HL-60 (cell line): Measurements from ENCODE around the gene B3GAT3.

Source experiments
- DNase-seq, 2 experiments: peaks; one replicate each; pipeline ENCODE4 v3.0.0-alpha.2; 2010 to 2020; ENCODE audit warnings: low read depth in 1 of 2, low spot score in 1 of 2
- H3K27ac ChIP-seq: fragments of 250-450 bp; sonication (Bioruptor Pico); replicated peaks from 2 replicates; pipeline ENCODE4 v1.5.1; 2020; ENCODE audit warnings: mild to moderate bottlenecking, moderate library complexity
- H3K27me3 ChIP-seq: fragments of 250-450 bp; sonication (Bioruptor Pico); 2 replicates; pipeline ENCODE4 v1.5.1; 2021; ENCODE audit warnings: mild to moderate bottlenecking, moderate library complexity; ENCODE audit not compliant: insufficient read depth, poor library complexity, severe bottlenecking
- H3K4me3 ChIP-seq: replicated peaks from 2 replicates; pipeline ENCODE4 v1.5.1; 2011; ENCODE audit warnings: mild to moderate bottlenecking, control low read depth, low read length; ENCODE audit not compliant: insufficient read depth
- CTCF ChIP-seq: IDR thresholded peaks from one replicate; pipeline ENCODE4 v1.5.1; 2011; ENCODE audit warnings: low read length, control low read depth, inconsistent platforms; ENCODE audit not compliant: insufficient read depth
- GABPA ChIP-seq: IDR thresholded peaks from 2 replicates; pipeline ENCODE4 v1.6.1; 2012; ENCODE audit warnings: low read depth
- POLR2AphosphoS5 ChIP-seq: IDR thresholded peaks from 2 replicates; pipeline ENCODE4 v1.6.1; 2012; ENCODE audit warnings: low read depth
- REST ChIP-seq: IDR thresholded peaks from 2 replicates; pipeline ENCODE4 v1.6.1; 2012; ENCODE audit warnings: low read depth; ENCODE audit not compliant: insufficient replicate concordance
- SPI1 ChIP-seq: IDR thresholded peaks from 2 replicates; pipeline ENCODE4 v1.6.1; 2012; ENCODE audit warnings: low read depth, mild to moderate bottlenecking, borderline replicate concordance

B3GAT3 gene

GRCh38 chr11:62593434-62594044 is 28.2 kb downstream of the B3GAT3 start:
- TF ChIP-seq SPI1 (peak; percentile 37; the same call in 1 of the 2 replicates), POLR2AphosphoS5 (peak; percentile 46; the same call in 1 of the 2 replicates), CTCF (peak; percentile 75), GABPA (no peak)
- Histone ChIP-seq H3K27ac (no peak overlapping the region), H3K27me3 (no peaks in the 10 kb centered on the region), H3K4me3 (no peak overlapping the region)
- DNase-seq: peak; percentile 79 to 93

DNA sequence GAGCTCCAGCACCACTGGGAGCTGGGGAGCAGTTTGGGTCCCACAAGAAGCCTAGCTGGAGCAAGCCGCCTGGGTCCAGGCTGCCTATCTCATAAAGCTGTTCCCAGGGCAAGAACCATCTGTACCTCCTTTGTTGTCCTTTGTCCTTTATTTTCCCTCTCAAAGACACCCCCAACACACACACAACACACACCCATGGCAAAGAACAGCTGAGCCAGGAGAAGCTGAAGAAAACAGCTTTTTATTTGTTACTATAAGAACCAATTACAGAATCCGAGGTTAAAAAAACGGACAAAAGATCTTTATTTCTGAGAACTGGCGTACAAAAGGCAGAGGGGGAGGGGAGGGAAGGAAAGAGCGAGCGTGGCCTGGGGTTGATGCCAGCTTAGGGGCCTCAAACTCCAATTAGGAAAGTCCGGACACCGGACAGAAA is 28.8 kb downstream of the B3GAT3 start:
- TF ChIP-seq POLR2AphosphoS5 (0 out of 2 replicates have a peak, but pooled peaks have one; percentile 23), GABPA (no peak), REST (no peak), SPI1 (no peak)
- no peak for DNase-seq
- H3K27ac ChIP-seq: peak overlapping the region; percentile 88
- no peaks in the 10 kb centered on the region for H3K27me3 ChIP-seq
- no peak overlapping the region for H3K4me3 ChIP-seq

DNA sequence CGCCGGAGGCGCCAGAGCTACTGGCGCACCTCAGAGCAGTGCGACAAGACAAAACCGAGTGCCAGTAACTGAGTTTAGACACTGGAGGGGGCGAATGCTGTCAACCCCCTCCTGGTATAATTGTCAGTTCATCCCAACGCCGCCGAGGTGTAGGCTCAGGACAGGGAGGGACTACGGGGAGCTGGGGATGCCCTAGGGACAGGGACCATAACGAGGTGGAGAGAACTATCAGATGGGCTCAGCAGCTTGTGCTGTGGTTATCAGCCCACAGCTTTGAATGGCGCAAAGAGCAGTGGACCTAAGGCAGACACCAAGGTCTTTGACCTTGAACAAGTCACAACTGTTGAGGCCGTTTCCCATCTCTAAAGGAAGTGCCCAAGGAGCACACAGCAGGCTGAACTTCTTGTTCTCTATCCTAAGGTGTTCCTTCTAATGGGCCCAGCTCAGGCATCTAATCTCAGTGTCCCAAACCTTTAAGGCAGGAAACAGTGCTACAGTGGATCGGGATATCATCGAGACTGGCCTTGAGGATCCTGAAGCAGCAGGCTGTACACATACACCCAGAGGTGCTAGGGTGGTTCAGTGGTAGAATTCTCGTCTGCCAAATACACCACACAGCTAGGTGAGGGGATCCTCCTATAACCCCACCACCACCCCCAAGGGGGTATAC is 29.5 kb downstream of the B3GAT3 start:
- no peak for TF ChIP-seq SPI1

GRCh38 chr11:62591448-62592145 is 30.2 kb downstream of the B3GAT3 start, which contains the start of gene TUT1:
TSS of gene TUT1 (minus strand) at chr11:62591523. CDS start at chr11:62591485, 38 bp downstream.
- TF ChIP-seq SPI1 (peak; percentile 42; the same call in 1 of the 2 replicates), REST (peak; percentile 86), GABPA (peak; percentile 99), POLR2AphosphoS5 (peak; percentile 95), CTCF (no peak)
- H3K27me3 ChIP-seq: no peaks in the 10 kb centered on the region
- peak; percentile 99 to 100 for DNase-seq
- H3K27ac ChIP-seq: peak within 1 kb of the TSS; percentile 88
- H3K4me3 ChIP-seq: peak within 1 kb of the TSS; percentile 74

More for the DNA sequence above, 29.5 kb downstream of the B3GAT3 start:
- H3K27ac ChIP-seq: peak overlapping the region; percentile 88
- H3K27me3 ChIP-seq: no peaks in the 10 kb centered on the region
- no peak for DNase-seq
- H3K4me3 ChIP-seq: peak overlapping the region; percentile 41
